GM23338 (cell line): Measurements from ENCODE around the gene KIAA1549. TPM values are rescaled to one million over a fixed set of nuclear protein-coding genes. Genes with fewer than 3 reads are reported as not detected.

Experiments
- ATAC-seq: fragments of 200-7000 bp; cut with Tn5 transposase; 3 replicates; pipeline ENCODE4 v1.9.1; 2020
- DNase-seq: peaks from one replicate; pipeline ENCODE4 v3.0.0-alpha.2; 2015; ENCODE audit warnings: low spot score
- H2AFZ ChIP-seq: fragments of 200-600 bp; sonication (generic); 2 replicates; pipeline ENCODE4 v1.8.0; 2016; ENCODE audit warnings: antibody characterized with exemption, mild to moderate bottlenecking, moderate library complexity
- H3F3A ChIP-seq: fragments of 200-600 bp; sonication (generic); replicated peaks from 2 replicates; pipeline ENCODE4 v1.8.0; 2017; ENCODE audit warnings: antibody characterized with exemption, mixed run types, low read depth
- H3K27ac ChIP-seq: fragments of 200-600 bp; sonication (generic); 2 replicates; pipeline ENCODE4 v1.6.1; 2016; ENCODE audit warnings: low read depth
- H3K27me3 ChIP-seq: fragments of 200-600 bp; sonication (generic); 2 replicates; pipeline ENCODE4 v1.8.0; 2016; ENCODE audit warnings: mild to moderate bottlenecking, mixed run types, moderate library complexity; ENCODE audit not compliant: insufficient read depth
- H3K36me3 ChIP-seq: fragments of 200-600 bp; sonication (generic); 2 replicates; pipeline ENCODE4 v1.8.0; 2016; ENCODE audit warnings: mild to moderate bottlenecking; ENCODE audit not compliant: insufficient read depth
- H3K4me1 ChIP-seq: fragments of 200-600 bp; sonication (generic); 2 replicates; pipeline ENCODE4 v1.8.0; 2016; ENCODE audit warnings: mild to moderate bottlenecking, moderate library complexity; ENCODE audit not compliant: insufficient read depth
- H3K4me2 ChIP-seq: fragments of 200-600 bp; sonication (generic); 2 replicates; pipeline ENCODE4 v1.7.1; 2017; ENCODE audit warnings: mixed run types
- H3K4me3 ChIP-seq: fragments of 200-600 bp; sonication (generic); 2 replicates; pipeline ENCODE4 v1.6.1; 2016; ENCODE audit warnings: mixed run types
- H3K79me2 ChIP-seq: fragments of 200-600 bp; sonication (generic); replicated peaks from 2 replicates; pipeline ENCODE4 v1.8.0; 2017; ENCODE audit warnings: mild to moderate bottlenecking; ENCODE audit not compliant: insufficient read depth
- H3K9me2 ChIP-seq: fragments of 200-600 bp; sonication (generic); 2 replicates; pipeline ENCODE4 v1.8.0; 2017; ENCODE audit not compliant: insufficient read depth
- H4K20me1 ChIP-seq: fragments of 200-600 bp; sonication (generic); replicated peaks from 2 replicates; pipeline ENCODE4 v1.8.0; 2017; ENCODE audit warnings: mild to moderate bottlenecking; ENCODE audit not compliant: insufficient read depth
- H3K27ac Mint-ChIP-seq: 2 replicates; pipeline ENCODE4 v1.8.0; 2020; ENCODE audit warnings: inconsistent platforms, mild to moderate bottlenecking, moderate library complexity, mixed read lengths
- H3K27me3 Mint-ChIP-seq: 3 replicates; pipeline ENCODE4 v1.8.0; 2022; ENCODE audit warnings: low read depth, mild to moderate bottlenecking, moderate library complexity, mixed read lengths, inconsistent platforms; ENCODE audit not compliant: insufficient read depth, poor library complexity
- H3K36me3 Mint-ChIP-seq: 3 replicates; pipeline ENCODE4 v1.8.0; 2021; ENCODE audit warnings: low read depth, mild to moderate bottlenecking, inconsistent platforms, moderate library complexity, mixed read lengths
- H3K4me1 Mint-ChIP-seq: 3 replicates; pipeline ENCODE4 v1.8.0; 2020; ENCODE audit warnings: mild to moderate bottlenecking, inconsistent platforms, mixed read lengths
- H3K4me3 Mint-ChIP-seq: 3 replicates; pipeline ENCODE4 v1.8.0; 2021; ENCODE audit warnings: moderate library complexity, mild to moderate bottlenecking, inconsistent platforms, mixed read lengths
- H3K9me3 Mint-ChIP-seq: 3 replicates; pipeline ENCODE4 v1.8.0; 2020; ENCODE audit warnings: moderate library complexity, mild to moderate bottlenecking, inconsistent platforms, mixed read lengths
- CREB1 ChIP-seq: fragments of 250-450 bp; sonication (Bioruptor Pico); IDR thresholded peaks from 2 replicates; pipeline ENCODE4 v1.5.0; 2020; ENCODE audit warnings: low read depth, mild to moderate bottlenecking, moderate library complexity
- EZH2 ChIP-seq: fragments of 200-600 bp; sonication (generic); IDR thresholded peaks from one replicate; pipeline ENCODE4 v1.8.0; 2017; ENCODE audit warnings: antibody characterized with exemption, mild to moderate bottlenecking, low read depth; ENCODE audit not compliant: unreplicated experiment
- EZH2phosphoT487 ChIP-seq: fragments of 200-600 bp; sonication (generic); IDR thresholded peaks from one replicate; pipeline ENCODE4 v1.8.1; 2018; ENCODE audit warnings: antibody characterized with exemption; ENCODE audit not compliant: unreplicated experiment
- JUNB ChIP-seq: IDR thresholded peaks from one replicate; pipeline ENCODE4 v1.6.1; 2016; ENCODE audit warnings: antibody characterized with exemption; ENCODE audit not compliant: unreplicated experiment
- NANOG ChIP-seq: IDR thresholded peaks from 2 replicates; pipeline ENCODE4 v1.6.1; 2016; ENCODE audit warnings: antibody characterized with exemption, borderline replicate concordance
- ZNF462 ChIP-seq: fragments of 250-450 bp; sonication (Bioruptor Pico); IDR thresholded peaks from 2 replicates; pipeline ENCODE4 v1.5.0; 2020; ENCODE audit warnings: mild to moderate bottlenecking, moderate library complexity
- polyA plus RNA-seq: library from polyadenylated mRNA; unstranded; fragments of >200 nt; fragmentation: Nextera tagmentation; extraction: Ambion mirVana; gene quantifications from 2 replicates; pipeline ENCODE4 v1.2.1, GENCODE V29; 2016
- total RNA-seq: library from RNA; depleted of rRNA; stranded (reverse); fragments of >200 nt; shearing (Covaris generic); gene quantifications from 2 replicates; pipeline ENCODE4 v1.2.3, GENCODE V29; 2014
- TF ChIP-seq, protein P1 (sequence below), 2 experiments: fragments of 200-600 bp in 1 of 2; sonication (generic) in 1 of 2; conservative IDR thresholded peaks; 2 replicates each; pipeline versions ENCODE4 v1.5.1 to v1.6.1; 2016 to 2017; ENCODE audit warnings: antibody characterized with exemption in 2 of 2, low read depth in 2 of 2, mild to moderate bottlenecking in 2 of 2, moderate library complexity in 1 of 2
- TF ChIP-seq, protein P2 (sequence below): IDR thresholded peaks from 2 replicates; pipeline ENCODE4 v1.6.1; 2016; ENCODE audit warnings: antibody characterized with exemption

The KIAA1549 gene
- total and polyA plus RNA-seq, 2 experiments from 2014 or later, result 3.6 to 13.5 TPM

DNA sequence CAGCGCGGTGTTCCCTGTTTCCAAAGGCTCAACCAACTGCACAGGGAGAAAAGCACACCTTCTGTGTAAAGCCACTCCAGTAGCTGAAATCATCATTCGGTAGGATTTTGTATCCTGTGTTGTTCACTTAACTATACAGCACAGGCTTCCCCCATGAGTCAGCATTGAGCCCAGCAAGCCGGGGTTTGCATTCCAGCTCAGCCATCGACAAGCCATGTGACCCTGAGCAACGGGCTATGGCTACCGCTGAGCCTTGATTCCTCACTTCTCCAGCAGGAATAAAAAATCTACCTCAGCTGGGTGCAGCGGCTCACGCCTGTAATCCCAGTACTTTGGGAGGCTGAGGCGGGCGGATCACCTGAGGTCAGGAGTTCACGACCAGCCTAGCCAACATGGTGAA, 139.1 kb downstream of the KIAA1549 start:
- Mint-ChIP-seq H3K27ac (peak overlapping the region; percentile 89), H3K9me3 (no peaks in the 10 kb centered on the region), H3K4me1 (no peaks in the 10 kb centered on the region; the same call in 2 of the 3 replicates), H3K27me3 (peaks cover 2% of the 10 kb centered on the region), H3K36me3 (peaks cover 31% of the 10 kb centered on the region), H3K4me3 (no peak overlapping the region)
- Histone ChIP-seq H3K27me3 (no peaks in the 10 kb centered on the region), H3K4me3 (no peak overlapping the region), H3K4me1 (no peaks in the 10 kb centered on the region), H3K36me3 (no peaks in the 10 kb centered on the region), H3K4me2 (no peak overlapping the region), H3F3A (no peaks in the 10 kb centered on the region), H3K9me2 (no peaks in the 10 kb centered on the region), H2AFZ (no peak overlapping the region), H4K20me1 (no peaks in the 10 kb centered on the region), H3K79me2 (no peaks in the 10 kb centered on the region), H3K27ac (no peak overlapping the region)
- TF ChIP-seq CREB1 (CRISPR knock-in tag), result no peak
- no peak for TF ChIP-seq EZH2phosphoT487
- TF ChIP-seq EZH2, result no peak
- TF ChIP-seq JUNB, result no peak
- TF ChIP-seq ZNF462 (CRISPR knock-in tag), result no peak
- no peak for TF ChIP-seq NANOG
- DNase-seq, result peak; percentile 54
- ATAC-seq, result peak; percentile 80

- no peaks in the 10 kb centered on the region; the same call in 1 of the 2 replicates for H4K20me1 ChIP-seq
- no peak overlapping the region for H3K4me2 ChIP-seq
- H3K27me3 ChIP-seq, result no peaks in the 10 kb centered on the region
- H3K4me1 Mint-ChIP-seq, result peaks cover 2% of the 10 kb centered on the region; the same call in 1 of the 3 replicates
- H3F3A ChIP-seq, result no peaks in the 10 kb centered on the region
- no peaks in the 10 kb centered on the region for H3K79me2 ChIP-seq
- no peak overlapping the region for H3K4me3 Mint-ChIP-seq
- H3K27ac ChIP-seq, result no peak overlapping the region
- ATAC-seq (peak; percentile 83), DNase-seq (peak; percentile 51)
- H3K27me3 Mint-ChIP-seq, result no peaks in the 10 kb centered on the region
- no peak overlapping the region for H3K4me3 ChIP-seq
- 0 out of 2 replicates have a peak overlapping the region, but pooled peaks have one; percentile 54 for H3K27ac Mint-ChIP-seq
- H3K36me3 ChIP-seq, result no peaks in the 10 kb centered on the region
- no peak overlapping the region for H2AFZ ChIP-seq
- H3K4me1 ChIP-seq, result no peaks in the 10 kb centered on the region
- no peaks in the 10 kb centered on the region for H3K9me2 ChIP-seq
- H3K9me3 Mint-ChIP-seq, result no peaks in the 10 kb centered on the region
- TF ChIP-seq, protein P1, sequence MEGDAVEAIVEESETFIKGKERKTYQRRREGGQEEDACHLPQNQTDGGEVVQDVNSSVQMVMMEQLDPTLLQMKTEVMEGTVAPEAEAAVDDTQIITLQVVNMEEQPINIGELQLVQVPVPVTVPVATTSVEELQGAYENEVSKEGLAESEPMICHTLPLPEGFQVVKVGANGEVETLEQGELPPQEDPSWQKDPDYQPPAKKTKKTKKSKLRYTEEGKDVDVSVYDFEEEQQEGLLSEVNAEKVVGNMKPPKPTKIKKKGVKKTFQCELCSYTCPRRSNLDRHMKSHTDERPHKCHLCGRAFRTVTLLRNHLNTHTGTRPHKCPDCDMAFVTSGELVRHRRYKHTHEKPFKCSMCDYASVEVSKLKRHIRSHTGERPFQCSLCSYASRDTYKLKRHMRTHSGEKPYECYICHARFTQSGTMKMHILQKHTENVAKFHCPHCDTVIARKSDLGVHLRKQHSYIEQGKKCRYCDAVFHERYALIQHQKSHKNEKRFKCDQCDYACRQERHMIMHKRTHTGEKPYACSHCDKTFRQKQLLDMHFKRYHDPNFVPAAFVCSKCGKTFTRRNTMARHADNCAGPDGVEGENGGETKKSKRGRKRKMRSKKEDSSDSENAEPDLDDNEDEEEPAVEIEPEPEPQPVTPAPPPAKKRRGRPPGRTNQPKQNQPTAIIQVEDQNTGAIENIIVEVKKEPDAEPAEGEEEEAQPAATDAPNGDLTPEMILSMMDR (conservative IDR thresholded peaks at IDR 0.05; ENCODE audit: low read depth in 2 of 2), result peak; percentile 30
- TF ChIP-seq, protein P2, sequence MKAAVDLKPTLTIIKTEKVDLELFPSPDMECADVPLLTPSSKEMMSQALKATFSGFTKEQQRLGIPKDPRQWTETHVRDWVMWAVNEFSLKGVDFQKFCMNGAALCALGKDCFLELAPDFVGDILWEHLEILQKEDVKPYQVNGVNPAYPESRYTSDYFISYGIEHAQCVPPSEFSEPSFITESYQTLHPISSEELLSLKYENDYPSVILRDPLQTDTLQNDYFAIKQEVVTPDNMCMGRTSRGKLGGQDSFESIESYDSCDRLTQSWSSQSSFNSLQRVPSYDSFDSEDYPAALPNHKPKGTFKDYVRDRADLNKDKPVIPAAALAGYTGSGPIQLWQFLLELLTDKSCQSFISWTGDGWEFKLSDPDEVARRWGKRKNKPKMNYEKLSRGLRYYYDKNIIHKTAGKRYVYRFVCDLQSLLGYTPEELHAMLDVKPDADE, result no peak
- peaks cover 30% of the 10 kb centered on the region for H3K36me3 Mint-ChIP-seq
These were observed 143.0 kb downstream of the KIAA1549 start for GRCh38 chr7:138838166-138838565.
